HG03432 (cell line): ENCODE results near the gene UBP1.
"Not testable (repeated sequence)": the region's sequence is repeated elsewhere in the genome, so short reads cannot be mapped to it uniquely, and the experiment has no call there.

ENCODE experiments used
- ATAC-seq: cut with Tn5 transposase; IDR thresholded peaks from one replicate; pipeline ENCODE4 v1.9.1; 2021; ENCODE audit warnings: mild to moderate bottlenecking, moderate library complexity; ENCODE audit not compliant: unreplicated experiment

The UBP1 gene, protein sequence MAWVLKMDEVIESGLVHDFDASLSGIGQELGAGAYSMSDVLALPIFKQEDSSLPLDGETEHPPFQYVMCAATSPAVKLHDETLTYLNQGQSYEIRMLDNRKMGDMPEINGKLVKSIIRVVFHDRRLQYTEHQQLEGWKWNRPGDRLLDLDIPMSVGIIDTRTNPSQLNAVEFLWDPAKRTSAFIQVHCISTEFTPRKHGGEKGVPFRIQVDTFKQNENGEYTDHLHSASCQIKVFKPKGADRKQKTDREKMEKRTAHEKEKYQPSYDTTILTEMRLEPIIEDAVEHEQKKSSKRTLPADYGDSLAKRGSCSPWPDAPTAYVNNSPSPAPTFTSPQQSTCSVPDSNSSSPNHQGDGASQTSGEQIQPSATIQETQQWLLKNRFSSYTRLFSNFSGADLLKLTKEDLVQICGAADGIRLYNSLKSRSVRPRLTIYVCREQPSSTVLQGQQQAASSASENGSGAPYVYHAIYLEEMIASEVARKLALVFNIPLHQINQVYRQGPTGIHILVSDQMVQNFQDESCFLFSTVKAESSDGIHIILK

DNA sequence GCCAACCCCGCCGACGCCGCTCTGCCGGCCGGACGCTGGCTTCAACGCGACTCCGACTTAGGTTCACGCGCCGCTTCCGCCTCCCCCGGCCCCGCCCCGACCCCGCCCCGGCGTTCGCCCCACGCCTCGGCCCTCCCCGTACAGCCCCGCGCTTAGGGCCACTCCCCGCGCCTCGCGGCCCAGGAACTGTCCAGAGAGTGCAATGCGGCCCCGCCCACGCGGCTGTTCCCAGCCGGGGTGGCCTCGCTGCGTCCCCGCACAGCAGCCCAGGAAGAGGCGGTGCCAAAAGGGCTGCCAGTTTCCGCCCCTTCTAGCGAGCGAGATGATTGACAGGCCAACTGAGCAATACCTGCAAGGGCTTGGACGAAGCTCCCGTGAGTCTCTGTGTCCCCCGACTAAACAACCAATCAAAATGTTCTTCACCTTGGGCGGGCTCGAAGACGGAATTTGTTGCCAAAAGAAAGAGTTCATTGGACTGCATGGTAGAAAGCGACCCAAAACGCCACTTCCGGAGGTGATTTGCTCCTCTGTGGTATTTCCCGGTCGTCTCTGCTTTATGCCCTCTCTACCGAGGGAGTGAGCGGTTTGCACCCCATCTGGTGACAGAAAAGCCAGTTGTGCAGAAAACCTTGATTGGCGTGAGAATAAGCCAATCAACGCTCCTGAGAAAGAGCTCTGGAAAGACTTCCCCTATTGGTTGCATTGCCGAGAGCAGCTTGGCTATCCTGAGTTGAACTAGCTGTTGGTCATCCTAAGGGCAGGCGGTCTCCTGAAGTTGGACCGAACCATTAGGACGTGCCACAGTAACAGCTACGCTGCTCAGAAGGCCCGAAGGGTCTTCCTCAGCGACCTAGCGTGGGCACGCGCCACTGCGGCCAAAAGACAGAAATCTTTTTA lies at the start of gene UBP1:
UBP1 (minus strand) TSS at position 78 of the 897 bp plus-strand sequence. CDS start 557 bp downstream, outside the sequence.
- peak; percentile 87 for ATAC-seq

- no peak for ATAC-seq
These were observed 48.5 kb upstream of the UBP1 start for GRCh38 chr3:33488683-33489082.

- no peak for ATAC-seq
These were observed 48.0 kb upstream of the UBP1 start for GRCh38 chr3:33488246-33488645.

GRCh38 chr3:33482111-33482521 lies 41.9 kb upstream of the UBP1 start:
- ATAC-seq, result no peak

GRCh38 chr3:33474896-33475295 lies 34.7 kb upstream of the UBP1 start:
- ATAC-seq, result no peak

DNA sequence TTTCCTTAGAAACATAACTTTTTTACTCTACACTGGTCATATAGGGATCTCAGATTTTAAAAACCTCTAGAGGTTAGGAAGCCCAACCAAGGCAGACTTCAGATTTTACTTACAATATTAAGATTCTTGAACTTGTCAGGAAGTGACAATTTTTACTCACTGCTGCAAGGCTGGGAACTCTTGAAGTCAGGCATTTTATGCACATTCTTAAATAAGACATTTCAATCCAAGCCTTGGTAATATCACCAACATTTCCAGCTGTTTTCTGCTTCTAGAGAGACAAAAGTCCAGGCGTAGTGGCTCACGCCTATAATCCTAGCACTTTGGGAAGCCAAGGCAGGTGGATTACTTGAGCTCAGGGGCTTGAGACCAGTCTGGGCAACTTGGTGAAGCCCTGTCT lies 33.6 kb upstream of the UBP1 start:
- ATAC-seq, result no peak

DNA sequence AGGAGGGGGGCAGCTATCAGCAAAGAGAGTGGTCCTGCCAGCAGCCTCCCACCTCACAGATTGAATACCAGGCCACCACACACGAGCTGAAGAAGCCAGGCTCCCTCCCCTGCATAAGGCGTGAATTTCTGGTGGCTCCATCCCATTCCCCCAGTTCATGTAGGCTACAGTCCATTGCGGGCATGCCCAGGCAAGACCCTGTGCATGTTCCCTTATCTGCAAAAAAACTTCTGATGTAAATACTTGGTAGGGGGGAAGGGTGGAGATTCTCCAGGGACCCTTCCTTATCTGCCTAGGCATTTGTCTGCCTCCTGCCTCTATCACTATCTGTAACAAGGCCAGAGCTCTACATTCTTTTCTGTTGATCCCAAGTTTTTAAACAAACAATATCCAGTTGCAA lies 27.6 kb upstream of the UBP1 start:
- no peak for ATAC-seq

DNA sequence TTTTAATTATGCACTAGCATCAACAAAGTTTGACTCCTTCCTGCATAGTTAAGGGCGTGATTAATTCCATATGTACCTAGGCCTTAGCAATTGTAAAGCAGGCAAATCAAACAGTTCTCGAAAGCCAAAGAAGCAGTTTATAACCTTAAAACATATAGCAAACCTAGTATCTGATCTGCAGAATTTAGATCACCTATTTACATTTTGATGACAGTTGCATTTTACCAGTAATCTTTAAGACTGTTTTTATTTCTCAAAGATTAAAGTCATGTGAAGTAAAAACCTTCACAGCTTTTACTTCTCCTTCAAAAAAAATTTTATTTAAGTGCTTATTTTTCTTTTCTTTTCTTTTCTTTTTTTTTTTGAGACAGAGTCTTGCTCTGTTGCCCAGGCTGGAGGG lies 20.9 kb upstream of the UBP1 start:
- no peak for ATAC-seq

- ATAC-seq, result not testable (repeated sequence)
These were observed 19.4 kb upstream of the UBP1 start for GRCh38 chr3:33459577-33459976.

DNA sequence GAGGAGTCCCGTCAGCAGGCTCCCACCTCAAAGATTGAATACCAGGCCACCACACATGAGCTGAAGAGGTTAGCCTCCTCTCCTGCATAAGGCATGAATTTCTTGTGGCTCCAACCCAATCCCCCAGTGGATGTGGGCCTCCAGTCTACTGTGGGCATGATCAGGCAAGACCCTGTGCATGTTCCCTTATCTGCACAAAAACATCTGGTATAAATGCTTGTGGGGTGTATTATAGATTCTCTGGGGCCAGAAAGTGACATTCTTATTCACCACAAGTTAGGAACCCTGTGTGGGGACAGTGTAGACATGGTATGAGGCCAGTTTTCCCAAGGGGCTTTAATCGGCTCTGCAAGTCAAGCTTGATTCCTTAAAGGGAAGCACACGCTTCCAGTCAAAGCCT lies 18.2 kb upstream of the UBP1 start:
- ATAC-seq, result no peak

GRCh38 chr3:33456756-33457155 lies 16.6 kb upstream of the UBP1 start:
- ATAC-seq, result no peak

DNA sequence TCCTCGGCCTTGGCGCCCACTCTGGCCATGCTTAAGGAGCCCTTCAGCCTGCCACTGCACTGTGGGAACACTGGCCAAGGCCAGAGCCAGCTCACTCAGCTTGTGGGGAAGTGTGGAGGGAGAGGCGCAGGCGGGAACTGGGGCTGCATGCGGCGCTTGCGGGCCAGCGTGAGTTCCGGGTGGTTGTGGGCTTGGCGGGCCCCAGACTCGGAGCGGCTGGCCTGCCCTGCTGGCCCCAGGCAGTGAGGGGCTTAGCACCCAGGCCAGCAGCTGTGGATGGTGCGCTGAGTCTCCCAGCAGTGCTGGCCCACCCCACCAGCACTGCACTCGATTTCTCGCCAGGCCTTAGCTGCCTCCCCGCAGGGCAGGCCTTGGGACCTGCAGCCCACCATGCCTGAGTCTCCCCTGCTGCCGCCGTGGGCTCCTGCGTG lies 13.1 kb upstream of the UBP1 start:
- ATAC-seq, result no peak

DNA sequence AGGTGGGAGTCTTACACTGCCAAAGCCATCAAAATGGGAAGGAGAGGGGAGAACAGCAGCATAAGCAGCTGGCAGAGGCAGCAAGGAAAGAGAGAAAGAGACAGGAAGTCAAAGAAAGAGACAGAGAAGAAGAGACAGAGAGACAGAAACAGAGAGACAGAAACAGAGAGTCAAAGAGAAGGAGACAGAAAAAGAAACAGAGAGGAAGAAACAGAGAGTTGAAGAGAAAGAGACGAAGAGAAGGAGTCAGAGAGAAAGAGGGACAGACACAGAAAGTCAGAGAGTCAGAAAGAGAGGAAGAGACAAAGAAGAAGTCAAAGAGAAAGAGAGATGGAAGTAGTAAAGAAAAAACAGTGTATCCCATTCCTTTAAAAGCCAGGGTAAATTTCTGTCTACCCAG lies 11.8 kb upstream of the UBP1 start:
- not testable (repeated sequence) for ATAC-seq

DNA sequence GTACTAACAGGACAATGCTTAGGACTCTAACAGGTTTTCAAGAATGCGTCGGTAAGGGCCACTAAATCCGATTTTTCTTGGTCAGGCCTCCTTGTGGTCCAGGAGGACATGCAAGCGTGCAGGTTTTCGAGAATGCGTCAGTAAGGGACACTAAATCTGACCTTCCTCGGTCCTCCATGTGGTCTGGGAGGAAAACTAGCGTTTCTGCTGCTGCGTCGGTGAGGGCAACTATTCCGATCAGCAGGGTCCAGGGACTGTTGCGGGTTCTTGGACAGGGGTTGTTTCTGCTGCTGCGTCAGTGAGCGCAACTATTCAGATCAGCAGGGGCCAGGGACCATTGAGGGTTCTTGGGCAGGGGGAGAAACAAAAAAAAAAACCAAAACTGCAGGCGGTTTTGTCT lies 7.8 kb upstream of the UBP1 start:
- ATAC-seq, result no peak

DNA sequence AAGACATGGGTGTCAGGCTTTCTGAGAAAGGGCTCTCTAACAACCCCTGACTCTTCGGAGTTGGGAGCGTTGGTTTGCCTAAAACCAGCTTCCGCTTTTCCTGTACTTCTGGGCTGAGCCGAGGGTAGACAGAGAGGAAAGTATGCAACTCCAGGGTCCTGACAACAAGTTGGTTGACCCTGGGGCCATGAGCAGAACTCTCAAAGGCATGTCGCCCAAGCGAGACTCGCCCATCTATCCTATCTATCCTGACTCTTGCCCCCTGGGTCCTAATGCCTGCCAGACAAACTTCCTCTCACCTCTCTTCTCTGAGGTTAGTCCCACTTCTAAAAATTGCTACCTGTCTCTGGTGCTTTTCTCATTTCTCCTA lies 7.0 kb upstream of the UBP1 start:
- ATAC-seq, result not testable (repeated sequence)

DNA sequence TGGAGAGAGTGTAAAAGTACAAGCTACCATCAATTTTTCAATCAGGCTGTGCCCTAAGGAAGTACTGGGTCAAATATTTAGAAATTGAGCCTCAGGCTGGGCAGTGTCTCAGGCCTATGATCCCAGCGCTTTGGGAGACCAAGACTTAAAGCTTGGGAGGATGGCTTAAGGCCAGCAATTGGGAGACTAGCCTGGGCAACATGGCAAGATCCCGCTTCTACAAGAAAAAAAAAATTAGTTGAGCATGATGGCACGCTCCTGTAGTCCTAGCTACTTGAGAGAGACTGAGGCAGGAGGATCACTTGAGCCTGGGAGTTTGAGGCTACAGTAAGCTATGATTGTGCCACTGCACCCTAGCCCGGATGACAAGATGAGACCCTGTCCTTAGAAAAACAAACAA lies 2.0 kb upstream of the UBP1 start:
- ATAC-seq, result no peak

- ATAC-seq, result peak; percentile 2
These were observed 1.2 kb upstream of the UBP1 start for GRCh38 chr3:33441225-33441976.

DNA sequence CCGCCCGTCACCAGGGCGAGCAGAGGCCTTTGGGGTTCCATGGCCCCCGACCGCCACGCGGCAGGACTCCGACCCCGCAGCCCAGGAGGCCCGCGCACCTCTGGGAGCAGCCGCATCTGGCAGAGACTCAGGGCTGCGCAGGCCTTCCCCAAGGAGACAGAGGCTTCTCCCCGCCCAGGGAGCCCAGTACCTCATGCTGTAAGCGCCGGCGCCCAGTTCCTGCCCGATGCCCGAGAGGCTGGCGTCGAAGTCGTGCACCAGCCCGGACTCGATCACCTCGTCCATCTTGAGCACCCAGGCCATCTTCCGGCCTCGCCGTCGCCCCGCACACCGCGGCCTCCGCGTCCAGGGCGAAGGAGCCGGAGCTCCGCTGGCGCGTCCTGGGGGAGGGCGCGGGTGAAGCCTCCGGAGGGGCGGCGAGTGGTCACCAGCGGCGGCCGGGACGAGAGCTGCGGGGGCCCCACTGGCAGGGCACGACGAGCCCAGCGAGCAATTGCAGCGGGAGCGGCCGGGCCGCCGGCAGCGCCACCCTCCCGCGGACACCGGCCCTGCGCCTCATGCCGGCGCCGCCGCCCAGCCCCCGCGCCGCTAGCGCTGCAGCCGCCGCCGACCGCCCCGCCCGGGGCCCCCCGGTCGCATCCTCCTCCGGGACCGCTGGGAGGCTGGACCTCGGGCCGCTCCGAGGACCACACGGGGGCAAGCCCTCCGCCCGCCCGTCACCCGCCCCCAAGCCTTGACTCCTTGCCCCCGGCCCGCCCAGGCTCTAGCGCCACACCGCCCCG lies 468 bp downstream of the UBP1 start:
- peak; percentile 31 for ATAC-seq

DNA sequence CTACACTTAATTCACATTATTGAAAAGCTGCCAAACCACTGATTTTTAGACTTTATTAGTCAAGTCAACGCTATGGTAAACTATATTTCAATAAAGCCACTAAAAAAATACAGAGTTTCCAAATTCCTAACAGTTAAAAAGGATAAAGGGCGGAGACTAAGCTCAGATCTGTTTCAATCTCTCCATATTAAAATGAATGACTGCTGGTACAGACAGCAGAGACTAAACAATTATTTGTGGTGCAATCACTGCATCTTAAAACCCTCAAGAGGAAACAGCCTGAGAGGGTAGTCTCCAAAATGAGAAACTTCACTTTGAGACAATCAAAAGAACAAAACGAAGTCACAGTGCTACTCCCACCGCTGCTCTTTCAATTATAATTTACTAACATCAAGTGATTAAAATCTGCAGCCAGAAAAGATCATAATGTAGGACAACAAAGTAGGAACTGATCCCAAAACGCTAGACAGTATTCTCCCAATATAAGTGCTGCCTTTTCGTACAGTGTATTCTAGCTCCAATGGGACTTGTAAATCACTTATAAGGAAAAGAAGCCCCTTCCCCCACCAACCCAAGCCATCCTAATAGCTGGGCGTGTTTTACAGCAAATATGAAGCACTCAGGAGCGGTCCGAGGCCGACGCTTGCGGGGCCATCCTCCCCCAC lies 1.2 kb downstream of the UBP1 start:
- no peak for ATAC-seq

DNA sequence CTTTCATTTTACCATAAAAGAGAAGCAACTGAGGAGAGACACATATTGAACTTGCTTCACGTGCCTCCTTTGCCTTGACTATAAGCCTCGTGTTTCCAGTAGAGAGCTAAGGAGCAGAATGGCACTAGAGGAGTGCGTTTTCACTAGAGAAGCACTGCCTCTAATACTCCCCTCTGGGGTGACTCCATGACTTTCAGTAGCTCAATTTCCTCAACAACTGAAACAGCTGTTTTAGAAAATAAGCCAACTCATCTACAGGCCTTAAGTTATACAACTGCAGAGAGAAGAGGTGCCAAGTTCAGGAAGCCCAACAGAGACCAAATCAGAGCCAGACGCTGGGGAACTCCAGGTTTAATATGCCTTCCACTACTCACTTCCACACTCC lies 1.9 kb downstream of the UBP1 start:
- no peak for ATAC-seq
